H1 (cell line): ENCODE measurements around the gene MUC13. TPM values are rescaled to one million over a fixed set of nuclear protein-coding genes. Genes with fewer than 3 reads are reported as not detected.

Source experiments
- CTCF ChIA-PET: fragments of 300-600 bp; sonication (Branson Sonifier 250); formaldehyde crosslinking; loops from one replicate; lab custom pipeline; 2021; ENCODE audit not compliant: partially characterized antibody; lab: Charles Lee
- POLR2A ChIA-PET: fragments of 300-600 bp; sonication (Branson Sonifier 250); formaldehyde crosslinking; loops from one replicate; lab custom pipeline; 2021; ENCODE audit warnings: inconsistent platforms; ENCODE audit not compliant: partially characterized antibody; lab: Charles Lee
- DNase-seq, 2 experiments: peaks; one replicate each; pipeline versions ENCODE4 v3.0.0 to v3.0.0-alpha.2; 2010 to 2022; ENCODE audit warnings: low spot score in 2 of 2, low read depth in 1 of 2, mixed read lengths in 1 of 2
- FAIRE-seq: peaks from 2 replicates; lab custom pipeline; 2011; peaks lifted over from hg19 to GRCh38; lab: Jason Lieb, UNC
- H2AFZ ChIP-seq: 2 replicates; pipeline ENCODE4 v1.8.1; 2012; ENCODE audit warnings: low read length, inconsistent platforms
- H2AK5ac ChIP-seq: 2 replicates; pipeline ENCODE4 v1.6.1; 2013; ENCODE audit warnings: low read depth, low read length
- H2BK120ac ChIP-seq: replicated peaks from 2 replicates; pipeline ENCODE3; 2013; ENCODE audit warnings: low read depth, low read length, inconsistent platforms
- H2BK12ac ChIP-seq: 2 replicates; pipeline ENCODE4 v1.6.1; 2013; ENCODE audit warnings: low read depth, low read length
- H2BK15ac ChIP-seq: 2 replicates; pipeline ENCODE4 v1.6.1; 2013; ENCODE audit warnings: low read length
- H2BK20ac ChIP-seq: 2 replicates; pipeline ENCODE4 v1.6.1; 2013; ENCODE audit warnings: low read length
- H2BK5ac ChIP-seq: 2 replicates; pipeline ENCODE4 v1.6.1; 2013; ENCODE audit warnings: low read depth, low read length
- H3K14ac ChIP-seq: 2 replicates; pipeline ENCODE4 v1.6.1; 2013; ENCODE audit warnings: inconsistent platforms; ENCODE audit not compliant: insufficient read length
- H3K18ac ChIP-seq: 2 replicates; pipeline ENCODE4 v1.6.1; 2013; ENCODE audit warnings: low read length; ENCODE audit errors: extremely low read depth
- H3K23ac ChIP-seq: 2 replicates; pipeline ENCODE4 v1.6.1; 2013; ENCODE audit warnings: inconsistent platforms; ENCODE audit not compliant: insufficient read length
- H3K23me2 ChIP-seq: 2 replicates; pipeline ENCODE4 v1.6.1; 2013; ENCODE audit warnings: low read depth, low read length
- H3K27ac ChIP-seq: 2 replicates; pipeline ENCODE4 v1.6.1; 2011; ENCODE audit warnings: low read depth, low read length, inconsistent platforms
- H3K27me3 ChIP-seq, 4 experiments: replicated peaks in 1 of 4; 1 replicate in 1 of 4; 2 replicates in 3 of 4; pipeline versions ENCODE4 v1.6.1 to v1.8.1; 2011 to 2013; ENCODE audit warnings: low read length in 3 of 4, mild to moderate bottlenecking in 3 of 4, inconsistent platforms in 2 of 4, mixed read lengths in 2 of 4, moderate library complexity in 1 of 4; ENCODE audit not compliant: control insufficient read depth in 3 of 4, insufficient read depth in 3 of 4; ENCODE audit errors: extremely low read depth in 1 of 4
- H3K36me3 ChIP-seq, 4 experiments: 2 replicates each; pipeline versions ENCODE4 v1.6.1 to v1.8.1; 2011 to 2013; ENCODE audit warnings: mild to moderate bottlenecking in 4 of 4, low read length in 3 of 4, moderate library complexity in 2 of 4, control low read depth in 1 of 4, inconsistent platforms in 1 of 4; ENCODE audit not compliant: insufficient read depth in 4 of 4, control insufficient read depth in 2 of 4
- H3K4ac ChIP-seq: replicated peaks from 2 replicates; pipeline ENCODE3; 2013; ENCODE audit warnings: low read length, low read depth, mixed read lengths, inconsistent platforms; ENCODE audit not compliant: insufficient read length
- H3K4me1 ChIP-seq, 4 experiments: replicated peaks in 1 of 4; 1 replicate in 1 of 4; 2 replicates in 3 of 4; pipeline versions ENCODE4 v1.6.1 to v1.8.1; 2011 to 2013; ENCODE audit warnings: low read length in 3 of 4, inconsistent platforms in 2 of 4, mixed read lengths in 1 of 4; ENCODE audit not compliant: insufficient read depth in 4 of 4, control insufficient read depth in 3 of 4
- H3K4me2 ChIP-seq, 2 experiments: 2 replicates each; pipeline versions ENCODE4 v1.6.1 to v1.8.1; 2011 to 2013; ENCODE audit warnings: low read depth in 2 of 2, low read length in 2 of 2, control low read depth in 1 of 2, inconsistent platforms in 1 of 2, mild to moderate bottlenecking in 1 of 2; ENCODE audit not compliant: insufficient read depth in 1 of 2
- H3K4me3 ChIP-seq, 4 experiments: fragments of 200-600, 300-600 bp in 1 of 4; sonication (generic), shearing (Covaris generic), sonication (Bioruptor Twin) in 1 of 4; 2 replicates each; pipeline versions ENCODE4 v1.5.1 to v1.8.1; 2011 to 2016; ENCODE audit warnings: low read length in 4 of 4, low read depth in 3 of 4, control low read depth in 2 of 4, inconsistent platforms in 2 of 4, mild to moderate bottlenecking in 2 of 4, mixed read lengths in 1 of 4, moderate library complexity in 1 of 4; ENCODE audit not compliant: insufficient read depth in 2 of 4; ENCODE audit errors: extremely low read depth in 1 of 4
- H3K56ac ChIP-seq: replicated peaks from 2 replicates; pipeline ENCODE3; 2013; ENCODE audit warnings: low read depth, mild to moderate bottlenecking, mixed read lengths, low read length, inconsistent platforms; ENCODE audit not compliant: insufficient read length
- H3K79me1 ChIP-seq: 2 replicates; pipeline ENCODE4 v1.6.1; 2013; ENCODE audit warnings: low read depth, low read length, control low read depth
- H3K79me2 ChIP-seq, 2 experiments: 2 replicates each; pipeline versions ENCODE4 v1.6.1 to v1.8.1; 2012 to 2013; ENCODE audit warnings: low read length in 2 of 2, mild to moderate bottlenecking in 2 of 2, inconsistent platforms in 1 of 2; ENCODE audit not compliant: insufficient read depth in 2 of 2, control insufficient read depth in 1 of 2
- H3K9ac ChIP-seq, 4 experiments: replicated peaks in 1 of 4; 1 replicate in 1 of 4; 2 replicates in 3 of 4; pipeline versions ENCODE4 v1.6.1 to v1.8.1; 2011 to 2013; ENCODE audit warnings: low read depth in 3 of 4, low read length in 3 of 4, control low read depth in 2 of 4, mild to moderate bottlenecking in 2 of 4, moderate library complexity in 2 of 4, inconsistent platforms in 1 of 4; ENCODE audit errors: extremely low read depth in 1 of 4
- H3K9me3 ChIP-seq, 2 experiments: 2 replicates each; pipeline versions ENCODE4 v1.6.1 to v1.8.1; 2012 to 2013; ENCODE audit warnings: mild to moderate bottlenecking in 2 of 2, moderate library complexity in 2 of 2, control low read depth in 1 of 2, inconsistent platforms in 1 of 2, low read depth in 1 of 2, low read length in 1 of 2, mixed read lengths in 1 of 2; ENCODE audit not compliant: insufficient read depth in 2 of 2
- H4K20me1 ChIP-seq, 2 experiments: replicated peaks in 1 of 2; 2 replicates each; pipeline versions ENCODE3 to v1.8.1; 2011 to 2013; ENCODE audit warnings: inconsistent platforms in 2 of 2, low read length in 2 of 2, mild to moderate bottlenecking in 1 of 2; ENCODE audit not compliant: insufficient read depth in 2 of 2, control insufficient read depth in 1 of 2
- H4K5ac ChIP-seq: 2 replicates; pipeline ENCODE4 v1.6.1; 2013; ENCODE audit warnings: low read length, low read depth, mixed read lengths, inconsistent platforms; ENCODE audit not compliant: insufficient read length
- H4K8ac ChIP-seq: 2 replicates; pipeline ENCODE4 v1.8.0; 2013; ENCODE audit warnings: mild to moderate bottlenecking, moderate library complexity, low read length, inconsistent platforms; ENCODE audit not compliant: insufficient read depth; ENCODE audit errors: extremely low read depth
- H4K91ac ChIP-seq: replicated peaks from 2 replicates; pipeline ENCODE3; 2013; ENCODE audit warnings: low read length, mixed read lengths, inconsistent platforms; ENCODE audit not compliant: insufficient read length
- CBX5 ChIP-seq: fragments of 300-800, 300-1000 bp; sonication (generic); IDR thresholded peaks from 2 replicates; pipeline ENCODE4 v1.7.1; 2016; ENCODE audit warnings: antibody characterized with exemption, low read length, low read depth
- CEBPB ChIP-seq: IDR thresholded peaks from 2 replicates; pipeline ENCODE4 v1.6.1; 2012; ENCODE audit warnings: low read depth, low read length
- KDM4A ChIP-seq: IDR thresholded peaks from one replicate; pipeline ENCODE4 v1.7.1; 2012; ENCODE audit warnings: low read depth, mild to moderate bottlenecking, moderate library complexity, low read length, inconsistent platforms; ENCODE audit not compliant: severe bottlenecking
- KDM5A ChIP-seq: fragments of 200-600 bp; IDR thresholded peaks from 2 replicates; pipeline ENCODE4 v1.7.1; 2012; ENCODE audit warnings: mild to moderate bottlenecking, low read length, inconsistent platforms, mixed read lengths
- NANOG ChIP-seq: IDR thresholded peaks from 2 replicates; pipeline ENCODE4 v1.6.1; 2011; ENCODE audit warnings: low read length, low read depth, mild to moderate bottlenecking, inconsistent platforms; ENCODE audit not compliant: insufficient read depth, poor library complexity, severe bottlenecking
- NRF1 ChIP-seq: IDR thresholded peaks from 2 replicates; pipeline ENCODE4 v1.6.1; 2011; ENCODE audit warnings: mild to moderate bottlenecking, low read depth, low read length, improper control_type of control experiment
- POLR2AphosphoS5 ChIP-seq: IDR thresholded peaks from 2 replicates; pipeline ENCODE4 v1.6.1; 2011; ENCODE audit warnings: low read depth, low read length
- RAD21 ChIP-seq, 2 experiments: IDR thresholded peaks in 1 of 2; conservative IDR thresholded peaks in 1 of 2; 2 replicates each; pipeline ENCODE4 v1.6.1; 2011; ENCODE audit warnings: low read depth in 2 of 2, low read length in 2 of 2, improper control_type of control experiment in 1 of 2, inconsistent platforms in 1 of 2, mild to moderate bottlenecking in 1 of 2, moderate library complexity in 1 of 2
- RBBP5 ChIP-seq: IDR thresholded peaks from 2 replicates; pipeline ENCODE4 v1.7.1; 2012; ENCODE audit warnings: low read depth, mild to moderate bottlenecking, inconsistent platforms, low read length, moderate library complexity, borderline replicate concordance
- RFX5 ChIP-seq: IDR thresholded peaks from 2 replicates; pipeline ENCODE4 v1.6.1; 2011; ENCODE audit warnings: low read depth, low read length, improper control_type of control experiment, borderline replicate concordance
- SP2 ChIP-seq: IDR thresholded peaks from 2 replicates; pipeline ENCODE4 v1.6.1; 2012; ENCODE audit warnings: mild to moderate bottlenecking, low read length, inconsistent platforms
- TAF7 ChIP-seq: optimal IDR thresholded peaks from 2 replicates; pipeline ENCODE3; 2011; ENCODE audit warnings: low read depth, mild to moderate bottlenecking, inconsistent platforms, low read length, moderate library complexity, borderline replicate concordance
- WGBS, 2 experiments: shearing (Covaris generic) in 1 of 2; methylation state at CpG; one replicate each; pipeline versions ENCODE4 v1.1.6 to v1.1.7; 2013 to 2015; ENCODE audit warnings: low lambda C conversion rate in 2 of 2, mixed read lengths in 2 of 2, inconsistent platforms in 1 of 2, low coverage in 1 of 2, missing lambda C conversion rate in 1 of 2; ENCODE audit not compliant: insufficient replicate concordance in 2 of 2, insufficient coverage in 1 of 2, insufficient read length in 1 of 2; ENCODE audit errors: extremely low coverage in 1 of 2, missing lambda C conversion rate in 1 of 2; 5-methylcytosine and 5-hydroxymethylcytosine counted together
- polyA plus RNA-seq, 7 experiments: library from polyadenylated mRNA; depleted of rRNA in 3 of 7; stranded (reverse) in 5 of 7; unstranded in 2 of 7; fragments of >200 nt in 5 of 7; fragments of 200-250 nt in 2 of 7; gene quantifications; 1 replicate in 5 of 7; 2 replicates in 1 of 7; 4 replicates in 1 of 7; pipeline versions ENCODE4 v1.2.1 to v1.2.3, GENCODE V29; 2011 to 2013; ENCODE audit warnings: missing spikeins in 2 of 7, mixed read lengths in 2 of 7
- total RNA-seq: library from RNA; stranded (reverse); fragmentation: NEBNext Ultra II Directional; extraction: Animal tissue kit (Norgen Biotek cat#: 25700); gene quantifications from 2 replicates; pipeline ENCODE4 v1.2.1, GENCODE V29; 2021

Gene MUC13
- total and polyA plus RNA-seq, 2 of the 8 experiments (the other 6 are each of a cell fraction or from before 2014, with no cell fraction given) = not detected

DNA sequence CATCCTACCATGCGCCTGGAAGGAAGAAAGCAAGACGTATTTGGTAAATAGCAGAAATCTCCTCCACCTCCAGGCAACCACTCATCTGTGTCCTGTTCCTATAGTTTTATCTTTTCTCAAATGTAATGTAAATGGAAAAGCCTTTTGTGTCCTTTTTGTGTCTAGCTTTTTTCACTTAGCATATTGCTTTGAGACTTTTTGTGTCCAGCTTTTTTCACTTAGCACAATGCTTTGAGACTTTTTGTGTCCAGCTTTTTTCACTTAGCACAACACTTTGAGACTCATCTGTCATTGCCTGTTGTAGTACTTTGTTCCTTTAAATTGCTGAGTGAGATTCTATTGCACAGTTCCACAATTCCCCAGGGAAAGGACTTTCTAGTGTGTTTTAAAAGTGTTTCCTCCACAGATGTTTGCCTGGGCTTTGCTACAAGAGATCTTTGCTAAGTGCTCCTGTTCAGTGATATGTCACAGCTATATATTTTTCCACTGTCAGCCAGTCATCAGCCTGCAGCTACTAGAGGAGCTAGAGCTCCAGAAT, 27.9 kb upstream of the MUC13 start:
- Histone ChIP-seq H3K36me3 (no peaks in the 10 kb centered on the region), H3K9ac (no peak overlapping the region), H2AK5ac (no peak overlapping the region), H4K5ac (no peak overlapping the region), H4K20me1 (no peaks in the 10 kb centered on the region), H2AFZ (no peak overlapping the region), H3K56ac (no peak overlapping the region), H3K4me3 (no peak overlapping the region), H3K9me3 (no peaks in the 10 kb centered on the region), H3K18ac (no peak overlapping the region), H3K4ac (no peak overlapping the region), H3K4me2 (no peak overlapping the region), H3K79me1 (no peaks in the 10 kb centered on the region), H3K27ac (no peak overlapping the region), H2BK15ac (no peak overlapping the region), H3K23me2 (no peaks in the 10 kb centered on the region), H2BK20ac (no peak overlapping the region), H2BK5ac (no peak overlapping the region), H3K14ac (no peak overlapping the region), H4K8ac (no peak overlapping the region), H3K4me1 (peaks cover 0 to 5% (median 0%) of the 10 kb centered on the region in 4 experiments; a peak in 1 of 7 replicates), H4K91ac (no peak overlapping the region), H3K79me2 (no peaks in the 10 kb centered on the region), H2BK120ac (no peak overlapping the region), H3K27me3 (no peaks in the 10 kb centered on the region), H3K23ac (no peak overlapping the region), H2BK12ac (no peak overlapping the region)
- FAIRE-seq (no peak), DNase-seq (no peak)
- POLR2A ChIA-PET = interaction anchor here (1.0 kb wide), 2 partner anchors 9 to 10 kb away, joined by 3 read pairs; no protein-coding TSS in a partner anchor
- no peak for TF ChIP-seq RBBP5
- TF ChIP-seq CBX5 = no peak
- no peak for TF ChIP-seq RAD21 (IDR thresholded peaks at IDR 0.05 in 1 of 2, conservative IDR thresholded peaks at IDR 0.05 in 1 of 2; ENCODE audit: low read depth in 2 of 2, low read length in 2 of 2)
- no peak for TF ChIP-seq RFX5
- no peak for TF ChIP-seq NANOG
- TF ChIP-seq NRF1 = no peak
- no peak for TF ChIP-seq KDM4A
- no peak for TF ChIP-seq CEBPB
- no peak for TF ChIP-seq TAF7
- TF ChIP-seq SP2 = no peak
- TF ChIP-seq KDM5A = no peak
- no peak for TF ChIP-seq POLR2AphosphoS5
- CTCF ChIA-PET = interaction anchor here (1.3 to 1.4 kb wide), 2 partner anchors 35 to 67 kb away, joined by 3 read pairs; no protein-coding TSS in a partner anchor
- 87% methylated on average over 2 of the region's 2 CpGs; no CpG with 5 or more reads in 1 of the 2 experiments for WGBS, 2 experiments
